GM23338 (cell line): Measurements from ENCODE around the gene ZNF808.
"Not testable (repeated sequence)": the region's sequence is repeated elsewhere in the genome, so short reads cannot be mapped to it uniquely, and the experiment has no call there.

Source experiments
- EZH2 ChIP-seq: fragments of 200-600 bp; sonication (generic); IDR thresholded peaks from one replicate; pipeline ENCODE4 v1.8.0; 2017; ENCODE audit warnings: antibody characterized with exemption, mild to moderate bottlenecking, low read depth; ENCODE audit not compliant: unreplicated experiment
- TF ChIP-seq, protein P1 (sequence below), 2 experiments: fragments of 200-600 bp in 1 of 2; sonication (generic) in 1 of 2; conservative IDR thresholded peaks; 2 replicates each; pipeline versions ENCODE4 v1.5.1 to v1.6.1; 2016 to 2017; ENCODE audit warnings: antibody characterized with exemption in 2 of 2, low read depth in 2 of 2, mild to moderate bottlenecking in 2 of 2, moderate library complexity in 1 of 2

DNA sequence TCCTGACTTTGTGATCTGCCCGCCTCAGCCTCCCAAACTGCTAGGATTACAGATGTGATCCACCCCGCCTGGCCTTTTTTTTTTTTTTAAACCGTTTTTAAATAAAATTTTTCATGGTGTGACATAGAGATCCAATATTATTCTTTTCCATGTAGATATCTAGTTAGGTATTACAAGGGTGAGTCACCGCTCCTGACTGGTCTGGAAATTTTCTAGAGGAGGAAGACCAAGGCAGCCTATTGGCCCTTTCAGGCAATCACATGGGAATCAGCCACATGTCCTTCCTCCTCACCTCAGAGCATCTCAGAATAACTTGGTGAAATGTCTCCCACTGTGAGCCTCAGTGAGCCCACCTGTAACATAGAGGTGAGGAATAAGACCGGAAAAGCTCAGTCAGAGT is 13.7 kb downstream of the ZNF808 start:
- TF ChIP-seq, protein P1, sequence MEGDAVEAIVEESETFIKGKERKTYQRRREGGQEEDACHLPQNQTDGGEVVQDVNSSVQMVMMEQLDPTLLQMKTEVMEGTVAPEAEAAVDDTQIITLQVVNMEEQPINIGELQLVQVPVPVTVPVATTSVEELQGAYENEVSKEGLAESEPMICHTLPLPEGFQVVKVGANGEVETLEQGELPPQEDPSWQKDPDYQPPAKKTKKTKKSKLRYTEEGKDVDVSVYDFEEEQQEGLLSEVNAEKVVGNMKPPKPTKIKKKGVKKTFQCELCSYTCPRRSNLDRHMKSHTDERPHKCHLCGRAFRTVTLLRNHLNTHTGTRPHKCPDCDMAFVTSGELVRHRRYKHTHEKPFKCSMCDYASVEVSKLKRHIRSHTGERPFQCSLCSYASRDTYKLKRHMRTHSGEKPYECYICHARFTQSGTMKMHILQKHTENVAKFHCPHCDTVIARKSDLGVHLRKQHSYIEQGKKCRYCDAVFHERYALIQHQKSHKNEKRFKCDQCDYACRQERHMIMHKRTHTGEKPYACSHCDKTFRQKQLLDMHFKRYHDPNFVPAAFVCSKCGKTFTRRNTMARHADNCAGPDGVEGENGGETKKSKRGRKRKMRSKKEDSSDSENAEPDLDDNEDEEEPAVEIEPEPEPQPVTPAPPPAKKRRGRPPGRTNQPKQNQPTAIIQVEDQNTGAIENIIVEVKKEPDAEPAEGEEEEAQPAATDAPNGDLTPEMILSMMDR (conservative IDR thresholded peaks at IDR 0.05; ENCODE audit: low read depth in 2 of 2): not testable (repeated sequence)
- not testable (repeated sequence) for TF ChIP-seq EZH2
